ENCODE measurements around the gene PRMT9.

Gene PRMT9

GRCh38 chr4:147590249-147590920 lies 93.6 kb downstream of the PRMT9 start:
- TF ChIP-seq GATA3 (IDR thresholded peaks at IDR 0.05; ENCODE audit: low read depth, low read length), result no peak
- no peak for TF ChIP-seq GATA2 (IDR thresholded peaks at IDR 0.05; ENCODE audit: low read depth, low read length)

- TF ChIP-seq GATA3 (IDR thresholded peaks at IDR 0.05; ENCODE audit: low read depth, low read length) (no peak), GATA2 (IDR thresholded peaks at IDR 0.05; ENCODE audit: low read depth, low read length) (no peak)
Observed at GRCh38 chr4:147589586-147589985, 94.4 kb downstream of the PRMT9 start.
